Measurements from ENCODE around the gene SHC3. TPM values are rescaled to one million over a fixed set of nuclear protein-coding genes. Genes with fewer than 3 reads are reported as not detected.

Gene SHC3
- total RNA-seq, 1 experiment from 2014 or later = 0.24 TPM

Other genes with a start within 250 kb of the SHC3 start
- gene S1PR3, start 187.3 kb downstream of the SHC3 start, total RNA-seq (2014; rRNA removed; shearing (Covaris generic)) = 3.5 and 6.3 TPM in 2 replicates
- 446 and 553 TPM in 2 replicates for gene CKS2, start 132.4 kb upstream of the SHC3 start, total RNA-seq (2014; rRNA removed; shearing (Covaris generic))
- gene SECISBP2, start 139.7 kb upstream of the SHC3 start, total RNA-seq (2014; rRNA removed; shearing (Covaris generic)) = 33.2 and 33.8 TPM in 2 replicates

Data from A172 (cell line).